A673 (cell line): ENCODE measurements around the gene TTLL11.

Experiments used
- CTCF ChIP-seq: fragments of 300-800, 200-600 bp; sonication (generic); conservative IDR thresholded peaks from 2 replicates; pipeline ENCODE4 v1.5.1; 2017; ENCODE audit warnings: low read depth, mild to moderate bottlenecking, antibody characterized with exemption, low read length, moderate library complexity, mixed read lengths
- EZH2 ChIP-seq: fragments of 200-600 bp; sonication (generic); IDR thresholded peaks from 2 replicates; pipeline ENCODE4 v1.6.1; 2017; ENCODE audit warnings: borderline replicate concordance, low read depth, mild to moderate bottlenecking, mixed read lengths, antibody characterized with exemption, low read length; ENCODE audit not compliant: poor library complexity, severe bottlenecking

DNA sequence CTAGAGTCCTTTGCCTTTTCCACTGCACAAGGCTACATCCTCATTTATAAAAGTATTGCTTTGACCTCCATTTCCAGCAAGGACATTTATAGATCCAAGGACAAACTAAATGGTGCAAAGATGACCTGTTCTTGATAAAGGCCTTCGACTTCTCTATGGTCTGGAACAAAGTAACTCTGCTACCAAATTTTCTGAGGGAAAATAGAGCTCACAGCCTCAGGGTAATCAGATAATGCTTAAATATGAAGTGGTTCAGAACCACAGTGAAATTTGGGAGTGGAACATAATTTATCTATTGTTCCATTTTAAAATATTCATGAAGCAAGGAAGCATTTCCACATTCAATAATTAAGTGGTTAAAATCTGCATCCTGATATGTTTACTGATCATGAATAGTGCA, 137.5 kb downstream of the TTLL11 start:
- TF ChIP-seq CTCF (no peak), EZH2 (no peak)
